OCI-LY7 (cell line): ENCODE measurements around the gene CCDC186.

Source experiments
- EZH2phosphoT487 ChIP-seq: fragments of 200-600 bp; sonication (generic); IDR thresholded peaks from 2 replicates; pipeline ENCODE4 v1.6.1; 2018; ENCODE audit warnings: low read depth, borderline replicate concordance, mild to moderate bottlenecking, mixed run types, antibody characterized with exemption, low read length, moderate library complexity, mixed read lengths
- TF ChIP-seq, protein P1 (sequence below): fragments of 200-600 bp; sonication (generic); conservative IDR thresholded peaks from 2 replicates; pipeline ENCODE4 v1.5.1; 2014; ENCODE audit warnings: mild to moderate bottlenecking, antibody characterized with exemption, low read length, moderate library complexity, mixed read lengths

DNA sequence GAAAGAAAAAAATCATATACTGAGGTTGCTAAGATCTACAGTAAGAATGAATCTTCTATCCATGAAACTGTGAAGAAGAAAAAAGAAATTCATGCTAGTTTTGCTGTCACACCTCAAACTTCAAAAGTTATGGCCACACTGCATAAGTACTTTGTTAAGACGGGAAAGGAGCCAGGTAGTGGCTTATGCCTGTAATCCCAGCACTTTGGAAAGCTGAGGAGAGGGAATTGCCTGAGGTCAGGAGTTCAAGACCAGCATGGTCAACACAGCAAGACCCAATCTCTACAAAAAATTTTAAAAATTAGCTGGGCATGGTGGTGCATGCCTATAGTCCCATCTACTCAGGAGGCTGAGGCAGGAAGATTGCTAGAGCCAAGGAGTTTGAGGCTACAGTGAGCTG lies 22.1 kb downstream of the CCDC186 start:
- TF ChIP-seq, protein P1, sequence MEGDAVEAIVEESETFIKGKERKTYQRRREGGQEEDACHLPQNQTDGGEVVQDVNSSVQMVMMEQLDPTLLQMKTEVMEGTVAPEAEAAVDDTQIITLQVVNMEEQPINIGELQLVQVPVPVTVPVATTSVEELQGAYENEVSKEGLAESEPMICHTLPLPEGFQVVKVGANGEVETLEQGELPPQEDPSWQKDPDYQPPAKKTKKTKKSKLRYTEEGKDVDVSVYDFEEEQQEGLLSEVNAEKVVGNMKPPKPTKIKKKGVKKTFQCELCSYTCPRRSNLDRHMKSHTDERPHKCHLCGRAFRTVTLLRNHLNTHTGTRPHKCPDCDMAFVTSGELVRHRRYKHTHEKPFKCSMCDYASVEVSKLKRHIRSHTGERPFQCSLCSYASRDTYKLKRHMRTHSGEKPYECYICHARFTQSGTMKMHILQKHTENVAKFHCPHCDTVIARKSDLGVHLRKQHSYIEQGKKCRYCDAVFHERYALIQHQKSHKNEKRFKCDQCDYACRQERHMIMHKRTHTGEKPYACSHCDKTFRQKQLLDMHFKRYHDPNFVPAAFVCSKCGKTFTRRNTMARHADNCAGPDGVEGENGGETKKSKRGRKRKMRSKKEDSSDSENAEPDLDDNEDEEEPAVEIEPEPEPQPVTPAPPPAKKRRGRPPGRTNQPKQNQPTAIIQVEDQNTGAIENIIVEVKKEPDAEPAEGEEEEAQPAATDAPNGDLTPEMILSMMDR, result no peak
- no peak for TF ChIP-seq EZH2phosphoT487
